Psoas muscle (tissue), 8 donors: Measurements from ENCODE around the gene GPR137. TPM values are rescaled to one million over a fixed set of nuclear protein-coding genes. Genes with fewer than 3 reads are reported as not detected.

Experiments used
- ATAC-seq, 4 donors: fragments of 200-7000 bp; cut with Tn5 transposase; one replicate each; pipeline ENCODE4 v1.9.1; 2020; ENCODE audit warnings: moderate library complexity in 3 of 4, mild to moderate bottlenecking in 2 of 4
- DNase-seq, 2 donors: peaks; one replicate each; pipeline ENCODE4 v3.0.0-alpha.2; 2020
- H3K27ac ChIP-seq: fragments of 200-600 bp; one replicate; pipeline ENCODE4 v1.8.0; 2022
- H3K27me3 ChIP-seq, 3 donors: fragments of 200-600 bp in 1 of 3; one replicate each; pipeline versions ENCODE4 v1.6.1 to v1.8.0; 2013 to 2022; ENCODE audit warnings: low read length in 2 of 3, mild to moderate bottlenecking in 2 of 3, moderate library complexity in 1 of 3; ENCODE audit not compliant: insufficient read depth in 3 of 3
- H3K36me3 ChIP-seq, 2 donors: fragments of 200-600 bp in 1 of 2; one replicate each; pipeline versions ENCODE4 v1.6.1 to v1.8.0; 2013 to 2022; ENCODE audit warnings: low read depth in 1 of 2, mild to moderate bottlenecking in 1 of 2, moderate library complexity in 1 of 2; ENCODE audit not compliant: insufficient read depth in 1 of 2
- H3K4me1 ChIP-seq: fragments of 200-600 bp; one replicate; pipeline ENCODE4 v1.8.0; 2022
- H3K4me3 ChIP-seq: fragments of 200-600 bp; one replicate; pipeline ENCODE4 v1.8.0; 2022; ENCODE audit warnings: mild to moderate bottlenecking
- H3K9me3 ChIP-seq: fragments of 200-600 bp; one replicate; pipeline ENCODE4 v1.8.0; 2022
- CTCF ChIP-seq: fragments of 200-600 bp; IDR thresholded peaks from one replicate; pipeline ENCODE4 v1.8.0; 2022; ENCODE audit warnings: antibody characterized with exemption
- WGBS, 3 donors: extraction: QIAGEN DNeasy Blood & Tissue Kit; methylation state at CpG; one replicate each; pipeline versions ENCODE4 v1.1.6 to v1.1.7; 2013; 5-methylcytosine and 5-hydroxymethylcytosine counted together
- intact Hi-C, 2 donors: fragments of 100-400 bp; cut with DNase I; formaldehyde crosslinking; loops; one replicate each; pipeline versions ENCODE4 v1.11.0 to v1.14.2; 2022
- polyA plus RNA-seq, 3 donors: library from polyadenylated mRNA; stranded (reverse); fragments of 200-250 nt; gene quantifications; one replicate each; pipeline ENCODE4 v1.2.3, GENCODE V29; 2013
- total RNA-seq, 4 donors: library from RNA; stranded (reverse); fragmentation: NEBNext Ultra II Directional in 2 of 4; extraction: Animal tissue kit (Norgen Biotek cat#: 25700) in 2 of 4; gene quantifications; one replicate each; pipeline versions ENCODE4 v1.2.1 to v1.2.4, GENCODE V29; 2021 to 2023
- donor health status: healthy with polysubstance abuse.
- donor health status: DM: no; HTN: no; CAD: no; lungs with moderate emphysema.
- donor health status: Bipolar disorder and iron deficiency.
- donor health status: healthy.
- donor health status: DM: yes; HTN: yes; CAD: no.
- donor health status: DM: no; HTN: no; CAD: no.
- donor health status: DM: no; HTN: no; CAD: no.
- donor health status: DM: yes; HTN: yes; CAD: no.

Gene GPR137
- total and polyA plus RNA-seq, 7 donors: 13.8 to 49.9 (median 17.7) TPM

DNA sequence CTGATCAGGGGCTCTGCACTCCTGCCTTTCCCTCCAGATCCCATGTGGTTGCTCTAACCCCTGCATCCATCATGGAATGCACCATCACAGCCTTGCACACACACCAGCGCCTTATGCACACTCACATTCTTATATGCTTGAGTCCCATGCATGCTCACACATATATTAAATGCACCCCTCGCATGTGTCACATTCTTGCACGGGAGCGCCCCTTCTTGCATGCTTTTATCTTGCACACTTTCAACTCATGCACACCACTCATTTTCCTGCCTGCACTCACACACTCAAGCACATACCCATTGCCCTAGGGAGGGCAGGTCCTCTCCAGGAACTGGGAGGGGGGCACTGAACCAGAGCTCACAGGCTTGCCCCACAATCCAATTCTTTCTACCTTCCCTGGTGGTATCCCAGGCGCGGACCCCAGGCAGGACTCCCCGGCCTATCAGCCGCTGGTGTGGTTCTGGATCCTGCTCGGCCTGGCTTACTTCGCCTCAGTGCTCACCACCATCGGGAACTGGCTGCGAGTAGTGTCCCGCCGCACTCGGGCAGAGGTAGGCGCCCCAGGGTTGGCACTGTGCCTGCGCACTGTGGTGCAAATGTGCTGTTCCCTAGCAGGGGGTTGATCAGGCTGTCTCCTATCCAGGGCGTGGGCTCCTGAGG, 12.2 kb downstream of the GPR137 start:
- no peak for TF ChIP-seq CTCF
- WGBS, 3 donors: 51 to 54% (median 52%) methylated on average over 18 of the region's 18 CpGs
- peaks cover 23% of the 10 kb centered on the region for H3K4me1 ChIP-seq
- intact Hi-C loops: loop anchor here in 1 of 2 donors (2.0 kb wide), 1 partner anchor 93 kb away; no protein-coding TSS in a partner anchor
- ATAC-seq (no peak), DNase-seq (no peak)
- no peaks in the 10 kb centered on the region for H3K9me3 ChIP-seq
- no peak overlapping the region for H3K27ac ChIP-seq
- H3K36me3 ChIP-seq: no peaks in the 10 kb centered on the region
- no peak overlapping the region for H3K4me3 ChIP-seq
- H3K27me3 ChIP-seq: peaks cover 0 to 83% (median 32%) of the 10 kb centered on the region in 3 donors

DNA sequence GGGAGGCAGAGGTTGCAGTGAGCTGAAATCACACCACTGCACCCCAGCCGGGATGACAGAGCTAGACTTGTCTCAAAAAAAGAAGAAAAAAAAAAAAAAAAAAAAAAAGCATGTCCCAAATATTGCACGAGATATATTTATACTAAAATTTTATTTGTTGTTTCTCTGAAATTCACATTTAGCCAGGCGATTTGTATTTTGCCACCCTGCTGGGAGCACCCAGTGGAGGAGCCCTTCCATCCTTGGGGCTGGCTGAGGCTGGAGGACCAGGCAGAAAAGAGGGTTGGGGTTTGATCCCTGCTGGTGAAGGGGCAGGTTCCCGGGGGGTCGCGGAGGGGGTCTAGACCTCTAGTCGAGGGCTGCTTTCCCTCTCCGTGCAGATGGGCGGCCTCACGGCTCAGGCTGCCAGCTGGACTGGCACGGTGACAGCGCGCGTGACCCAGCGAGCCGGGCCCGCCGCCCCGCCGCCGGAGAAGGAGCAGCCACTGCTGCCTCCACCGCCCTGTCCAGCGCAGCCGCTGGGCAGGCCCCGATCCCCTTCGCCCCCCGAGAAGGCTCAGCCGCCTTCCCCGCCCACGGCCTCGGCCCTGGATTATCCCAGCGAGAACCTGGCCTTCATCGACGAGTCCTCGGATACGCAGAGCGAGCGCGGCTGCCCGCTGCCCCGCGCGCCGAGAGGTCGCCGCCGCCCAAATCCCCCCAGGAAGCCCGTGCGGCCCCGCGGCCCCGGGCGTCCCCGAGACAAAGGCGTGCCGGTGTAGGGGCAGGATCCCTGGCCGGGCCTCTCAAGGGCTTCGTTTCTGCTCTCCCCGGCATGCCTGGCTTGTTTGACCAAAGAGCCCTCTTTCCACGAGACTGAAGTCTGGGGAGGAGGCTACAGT, 13.6 kb downstream of the GPR137 start:
- WGBS, 3 donors: 3 to 9% (median 5%) methylated on average over 32 to 60 of the region's 60 CpGs
- H3K27me3 ChIP-seq: peaks cover 0 to 70% (median 25%) of the 10 kb centered on the region in 3 donors

GRCh38 chr11:64299847-64300648, 14.4 kb downstream of the GPR137 start, which contains the start of gene CATSPERZ:
TSS of gene CATSPERZ (plus strand) at chr11:64300358. CDS start at chr11:64300411, 53 bp downstream.
- peaks cover 0 to 66% (median 25%) of the 10 kb centered on the region in 3 donors for H3K27me3 ChIP-seq
- WGBS, 3 donors: 11 to 17% (median 16%) methylated on average over 49 to 54 of the region's 54 CpGs
- intact Hi-C loops: loop anchor here (2.0 to 5.0 kb wide), 3 partner anchors 48 to 95 kb away; partner anchors contain the start of genes FERMT3 (in 1 of the 2) and PLCB3 (in 1 of the 2)

More for the DNA sequence above, 13.6 kb downstream of the GPR137 start:
- TF ChIP-seq CTCF: no peak
- H3K27ac ChIP-seq: no peak overlapping the region
- ATAC-seq (peak; percentile 38 to 78 (median 64)), DNase-seq (peak; percentile 73 to 86)
- intact Hi-C loops: loop anchor here in 1 of 2 donors (2.0 kb wide), 1 partner anchor 94 kb away; no protein-coding TSS in a partner anchor
- peaks cover 29% of the 10 kb centered on the region for H3K4me1 ChIP-seq
- H3K36me3 ChIP-seq: no peaks in the 10 kb centered on the region
- no peaks in the 10 kb centered on the region for H3K9me3 ChIP-seq
- peak overlapping the region; percentile 67 for H3K4me3 ChIP-seq

More at GRCh38 chr11:64299847-64300648, 14.4 kb downstream of the GPR137 start, which contains the start of gene CATSPERZ:
- Histone ChIP-seq H3K4me1 (peaks cover 29% of the 10 kb centered on the region), H3K4me3 (peak within 1 kb of the TSS; percentile 67), H3K36me3 (no peaks in the 10 kb centered on the region), H3K27ac (no peak within 1 kb of the TSS), H3K9me3 (no peaks in the 10 kb centered on the region)
- DNase-seq (no peak), ATAC-seq (peak in 1 of 4 donors; percentile 1)
- TF ChIP-seq CTCF: no peak
